IPS-18a (cell line): ENCODE results near the gene TRIM29.

ENCODE experiments used
- H3K27ac ChIP-seq: one replicate; pipeline ENCODE4 v1.5.1; 2013; ENCODE audit warnings: low read length
- H3K27me3 ChIP-seq: one replicate; pipeline ENCODE4 v1.6.1; 2013; ENCODE audit warnings: mild to moderate bottlenecking, low read length; ENCODE audit not compliant: control insufficient read depth, insufficient read depth
- H3K36me3 ChIP-seq: one replicate; pipeline ENCODE4 v1.6.1; 2013; ENCODE audit warnings: low read depth, low read length; ENCODE audit not compliant: control insufficient read depth
- H3K4me1 ChIP-seq: one replicate; pipeline ENCODE4 v1.6.1; 2013; ENCODE audit warnings: low read depth, low read length; ENCODE audit not compliant: control insufficient read depth
- H3K4me3 ChIP-seq: one replicate; pipeline ENCODE4 v1.5.1; 2013; ENCODE audit warnings: low read length
- H3K9ac ChIP-seq: one replicate; pipeline ENCODE4 v1.6.1; 2013; ENCODE audit warnings: mild to moderate bottlenecking, low read length, moderate library complexity
- H3K9me3 ChIP-seq: one replicate; pipeline ENCODE4 v1.6.1; 2013; ENCODE audit warnings: low read depth, low read length; ENCODE audit not compliant: control insufficient read depth

The TRIM29 gene

DNA sequence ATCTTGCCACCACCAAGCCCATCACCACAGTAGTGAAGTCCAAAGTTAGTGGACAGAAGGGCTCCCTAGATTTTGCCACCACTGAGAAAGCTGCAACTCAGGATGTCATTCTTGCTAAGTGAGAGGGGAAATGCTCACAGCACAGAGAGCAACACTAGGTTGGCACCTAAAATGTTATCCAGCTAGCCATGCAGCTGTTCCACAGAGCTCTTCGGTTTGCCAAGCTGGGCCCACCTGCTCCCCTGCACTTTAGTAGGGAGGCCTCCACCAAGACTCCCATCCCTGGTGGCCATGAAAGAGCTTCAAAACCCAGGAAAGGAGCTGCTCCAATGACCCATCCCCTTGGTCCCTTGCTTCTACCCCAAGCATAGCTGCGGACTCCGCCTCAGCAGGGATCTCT, 63.8 kb downstream of the TRIM29 start:
- H3K9me3 ChIP-seq = no peaks in the 10 kb centered on the region
- no peaks in the 10 kb centered on the region for H3K36me3 ChIP-seq
- no peak overlapping the region for H3K27ac ChIP-seq
- no peaks in the 10 kb centered on the region for H3K27me3 ChIP-seq
- H3K4me1 ChIP-seq = peaks cover 4% of the 10 kb centered on the region
- H3K4me3 ChIP-seq = no peak overlapping the region
- H3K9ac ChIP-seq = no peak overlapping the region

DNA sequence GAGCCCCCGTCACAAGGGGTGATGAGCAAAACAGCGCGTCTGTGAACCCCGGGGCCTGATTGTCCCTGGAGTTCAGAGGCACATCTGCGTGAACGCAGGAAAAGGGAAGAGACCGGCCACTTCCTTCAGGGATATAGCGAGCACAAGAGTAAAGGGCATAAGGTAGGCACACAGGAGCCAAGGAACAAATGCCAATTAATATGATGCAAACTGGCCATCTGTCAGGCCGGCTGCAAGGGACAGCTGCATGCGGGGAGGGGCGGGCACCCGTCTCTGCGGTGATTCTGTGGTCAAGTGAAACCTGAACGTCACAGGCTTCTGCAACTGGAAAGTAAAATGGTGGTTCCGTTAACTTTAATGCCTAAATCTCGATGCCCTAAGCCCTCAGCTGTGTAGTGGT, 64.7 kb downstream of the TRIM29 start:
- H3K4me3 ChIP-seq = no peak overlapping the region
- H3K9me3 ChIP-seq = no peaks in the 10 kb centered on the region
- no peaks in the 10 kb centered on the region for H3K27me3 ChIP-seq
- no peak overlapping the region for H3K9ac ChIP-seq
- H3K4me1 ChIP-seq = peaks cover 4% of the 10 kb centered on the region
- H3K36me3 ChIP-seq = no peaks in the 10 kb centered on the region
- no peak overlapping the region for H3K27ac ChIP-seq

DNA sequence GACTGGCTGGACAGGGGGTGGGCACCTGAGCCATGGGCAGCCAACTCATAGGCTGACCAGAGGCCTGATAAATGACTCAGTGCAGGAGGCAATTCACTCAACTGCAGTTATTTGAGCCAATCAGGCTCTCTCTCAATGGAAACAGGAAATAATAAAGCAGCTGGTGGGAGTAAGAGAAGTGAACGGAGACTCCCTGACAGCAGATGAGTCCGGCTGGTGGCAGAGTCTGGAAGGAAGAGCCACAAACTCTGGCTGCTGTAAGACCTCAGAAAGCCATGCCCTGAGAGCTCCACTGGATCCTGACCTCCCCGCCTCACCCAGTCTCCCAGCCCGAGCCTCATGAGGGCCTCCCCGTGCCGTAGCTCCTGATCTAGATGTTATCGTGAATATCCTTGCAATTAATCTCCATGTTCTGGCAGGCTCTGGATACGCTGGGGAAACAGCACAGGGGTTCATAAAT, 69.8 kb downstream of the TRIM29 start:
- Histone ChIP-seq H3K9ac (no peak overlapping the region), H3K27ac (no peak overlapping the region), H3K9me3 (no peaks in the 10 kb centered on the region), H3K4me3 (no peak overlapping the region), H3K36me3 (no peaks in the 10 kb centered on the region), H3K4me1 (peaks cover 4% of the 10 kb centered on the region), H3K27me3 (no peaks in the 10 kb centered on the region)

DNA sequence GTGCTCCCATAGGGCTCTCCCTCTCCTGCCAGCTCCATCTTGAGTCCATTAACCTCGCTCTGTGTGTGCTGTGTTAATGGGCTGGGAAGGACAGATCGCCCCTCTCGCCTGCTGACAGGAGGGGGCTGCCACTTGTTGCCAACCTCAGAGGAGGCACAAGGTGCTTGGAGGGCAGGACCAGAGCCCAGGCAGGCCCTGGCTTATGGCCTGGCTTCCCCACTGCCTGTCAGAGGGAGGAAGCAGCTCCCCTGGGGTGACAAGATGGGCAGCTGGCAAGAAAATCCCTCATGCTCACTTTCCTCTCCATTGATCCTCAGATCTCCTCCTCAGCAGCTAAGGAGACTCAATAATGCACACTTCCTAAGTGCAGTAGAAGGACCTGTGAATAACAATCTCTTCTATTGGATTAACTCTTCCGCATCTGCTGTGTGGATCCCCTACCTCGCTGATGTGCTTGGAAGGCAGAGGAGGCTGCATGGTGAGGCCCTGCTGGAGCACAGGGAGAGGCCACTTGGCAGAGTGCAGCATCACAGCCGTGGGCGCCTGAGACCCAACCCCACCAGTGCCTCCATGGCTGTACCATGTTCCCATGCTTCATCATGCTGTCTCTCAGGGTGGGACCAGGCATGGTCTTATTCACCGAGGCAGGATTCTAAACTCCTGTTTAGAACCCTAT, 70.3 kb downstream of the TRIM29 start:
- Histone ChIP-seq H3K9ac (no peak overlapping the region), H3K27me3 (no peaks in the 10 kb centered on the region), H3K27ac (no peak overlapping the region)

DNA sequence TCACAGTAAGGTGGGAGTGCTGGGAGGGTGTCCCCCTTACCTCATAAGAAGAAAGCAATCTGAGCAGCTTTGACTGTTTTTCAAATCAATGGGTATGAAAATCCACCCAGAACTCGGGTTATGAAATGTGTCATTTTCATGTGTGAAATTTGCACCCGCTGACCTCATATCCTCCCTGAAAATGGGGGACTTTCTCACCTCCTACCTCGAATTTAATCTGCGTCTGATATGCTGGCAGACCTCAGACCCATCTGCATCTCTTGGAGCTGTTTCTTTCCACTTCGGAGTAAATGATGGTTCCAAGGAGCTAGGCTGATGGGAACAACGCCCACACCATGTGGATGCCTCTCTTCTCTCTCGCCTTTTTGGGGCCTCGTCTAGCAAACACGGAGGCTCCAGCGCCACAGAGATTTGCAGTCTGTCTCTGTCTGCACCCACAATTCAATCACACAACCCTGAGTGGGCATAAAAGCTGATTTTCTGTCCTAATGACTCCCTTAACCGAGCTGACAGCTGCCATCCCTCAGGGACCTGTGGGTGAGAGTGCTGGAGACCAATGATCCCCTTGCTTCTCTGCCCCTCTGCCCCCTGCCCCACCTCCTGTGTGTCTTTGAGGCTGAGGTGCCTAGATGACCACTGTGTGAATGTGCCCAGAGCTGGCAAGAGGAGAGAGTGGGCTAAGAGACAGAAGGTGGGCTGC, 71.0 kb downstream of the TRIM29 start:
- Histone ChIP-seq H3K9me3 (no peaks in the 10 kb centered on the region), H3K27me3 (no peaks in the 10 kb centered on the region), H3K36me3 (no peaks in the 10 kb centered on the region), H3K4me1 (peaks cover 8% of the 10 kb centered on the region), H3K27ac (no peak overlapping the region), H3K9ac (no peak overlapping the region), H3K4me3 (no peak overlapping the region)

More for the DNA sequence above, 70.3 kb downstream of the TRIM29 start:
- no peaks in the 10 kb centered on the region for H3K36me3 ChIP-seq
- H3K4me3 ChIP-seq = no peak overlapping the region
- peaks cover 6% of the 10 kb centered on the region for H3K4me1 ChIP-seq
- no peaks in the 10 kb centered on the region for H3K9me3 ChIP-seq

DNA sequence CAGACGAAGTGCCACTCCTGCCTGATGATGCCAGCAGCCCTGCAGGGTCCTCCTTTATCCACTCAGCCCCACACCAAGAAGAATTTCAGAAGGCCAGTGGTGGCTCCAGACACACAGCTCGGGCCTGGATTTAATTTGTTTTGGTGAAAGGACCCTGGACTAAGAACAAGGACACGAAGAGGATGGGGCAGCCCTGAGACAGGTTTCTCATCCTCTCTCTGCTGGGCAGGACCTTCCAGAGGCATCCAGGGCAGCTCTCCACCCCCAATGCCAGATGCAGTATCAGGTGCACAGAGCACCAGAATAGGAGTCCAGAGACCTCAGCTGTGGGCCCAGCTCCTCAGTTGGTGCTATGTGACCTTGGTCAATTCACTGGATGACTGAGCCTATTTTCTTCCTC, 72.0 kb downstream of the TRIM29 start:
- Histone ChIP-seq H3K27ac (no peak overlapping the region), H3K27me3 (no peaks in the 10 kb centered on the region), H3K4me3 (no peak overlapping the region), H3K36me3 (no peaks in the 10 kb centered on the region), H3K9ac (no peak overlapping the region), H3K9me3 (no peaks in the 10 kb centered on the region), H3K4me1 (peaks cover 4% of the 10 kb centered on the region)

DNA sequence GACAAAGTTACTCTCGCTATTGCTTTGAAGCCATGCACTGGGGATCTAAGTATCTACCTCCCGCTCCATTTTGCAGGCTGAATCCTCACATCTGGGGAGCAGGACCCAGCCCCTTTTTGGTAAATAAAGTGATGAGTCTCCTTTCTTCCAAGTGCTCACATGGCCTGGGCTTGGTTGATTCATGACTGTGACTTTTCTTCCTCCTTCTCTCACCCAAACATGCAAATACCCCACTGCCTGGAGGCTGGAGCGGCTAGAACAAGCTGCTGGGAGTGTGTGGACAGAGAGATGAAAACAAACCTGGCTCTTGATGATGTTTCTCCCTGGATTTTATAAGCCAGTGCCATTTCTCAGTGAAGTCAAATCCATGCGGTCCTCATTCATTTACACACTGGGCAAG, 72.7 kb downstream of the TRIM29 start:
- Histone ChIP-seq H3K4me1 (peaks cover 4% of the 10 kb centered on the region), H3K4me3 (no peak overlapping the region), H3K27me3 (no peaks in the 10 kb centered on the region), H3K27ac (no peak overlapping the region), H3K9me3 (no peaks in the 10 kb centered on the region), H3K36me3 (no peaks in the 10 kb centered on the region), H3K9ac (no peak overlapping the region)

DNA sequence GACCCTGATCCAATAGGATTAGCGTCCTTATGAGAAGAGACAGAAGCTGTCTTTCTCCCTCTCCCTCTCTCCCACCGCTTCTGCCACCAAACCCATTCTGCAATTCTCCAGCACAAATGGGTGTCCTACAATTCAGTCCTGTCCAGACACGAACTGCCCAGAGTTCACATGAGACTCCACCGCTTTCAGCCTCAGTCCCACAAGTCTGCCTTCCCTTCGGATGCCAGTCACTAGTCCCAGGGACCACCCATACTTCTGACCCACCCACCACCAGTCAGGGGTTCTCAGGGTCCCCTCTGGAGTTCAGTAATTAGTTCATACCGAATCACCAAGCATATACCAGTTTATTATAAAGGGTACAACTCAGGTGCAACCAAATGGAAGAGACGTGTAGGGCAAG, 73.6 kb downstream of the TRIM29 start:
- Histone ChIP-seq H3K4me1 (peaks cover 4% of the 10 kb centered on the region), H3K27ac (no peak overlapping the region), H3K4me3 (no peak overlapping the region), H3K9ac (no peak overlapping the region), H3K9me3 (no peaks in the 10 kb centered on the region), H3K27me3 (no peaks in the 10 kb centered on the region), H3K36me3 (no peaks in the 10 kb centered on the region)

DNA sequence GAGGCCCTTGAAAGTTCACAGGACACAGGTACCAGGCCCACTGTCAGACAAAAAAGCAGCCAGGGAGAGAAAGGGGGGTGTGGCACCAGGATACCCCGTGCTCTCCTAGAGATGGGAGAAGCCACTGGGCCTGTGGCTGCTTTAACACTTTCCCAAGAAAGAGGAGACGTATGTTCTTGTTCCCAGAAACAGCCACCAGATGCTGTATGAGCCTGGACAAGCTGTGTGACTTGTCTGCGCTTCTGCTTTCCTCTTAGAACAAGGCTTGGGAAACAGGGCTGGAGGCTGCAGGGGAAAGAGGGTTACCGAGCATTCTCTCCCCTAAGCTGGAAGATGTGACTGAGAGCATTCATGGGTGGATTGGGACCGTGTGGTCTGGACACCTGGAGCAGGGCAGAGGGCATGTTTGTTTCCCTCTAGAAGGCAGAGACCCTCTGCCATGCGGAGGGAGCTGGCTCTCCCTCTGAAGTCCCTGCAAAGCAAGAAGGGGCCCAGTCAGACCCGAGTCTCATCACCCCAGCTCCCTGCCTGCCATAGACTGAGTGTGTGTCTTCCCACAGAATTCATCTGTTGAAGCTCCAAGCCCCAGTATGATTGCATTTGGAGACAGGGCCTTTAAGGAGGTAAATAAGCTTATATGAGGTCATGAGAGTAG, 74.1 kb downstream of the TRIM29 start:
- no peaks in the 10 kb centered on the region for H3K9me3 ChIP-seq
- no peak overlapping the region for H3K9ac ChIP-seq
- H3K4me3 ChIP-seq = no peak overlapping the region
- no peaks in the 10 kb centered on the region for H3K27me3 ChIP-seq
- H3K4me1 ChIP-seq = peaks cover 8% of the 10 kb centered on the region
- H3K27ac ChIP-seq = no peak overlapping the region
- H3K36me3 ChIP-seq = no peaks in the 10 kb centered on the region

DNA sequence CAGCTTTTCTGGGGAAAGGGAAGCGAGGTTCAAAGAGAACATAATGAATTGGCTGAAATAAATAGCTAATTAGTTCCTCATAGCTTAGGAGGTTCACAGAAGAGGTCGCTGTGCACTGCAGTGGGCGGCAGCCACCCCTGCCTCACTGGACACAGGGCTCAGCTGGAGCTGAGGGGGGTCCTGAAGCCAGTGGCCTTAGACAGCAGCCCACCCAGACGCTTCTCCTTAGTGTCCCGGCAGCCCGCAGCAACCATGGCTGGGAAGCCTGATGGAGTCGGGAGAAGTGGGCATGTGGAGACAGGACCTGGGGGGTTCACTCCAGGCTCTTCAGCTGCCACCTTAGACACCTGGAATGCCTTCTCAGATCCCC, 75.4 kb downstream of the TRIM29 start:
- Histone ChIP-seq H3K4me3 (no peak overlapping the region), H3K9me3 (no peaks in the 10 kb centered on the region), H3K27ac (no peak overlapping the region), H3K9ac (no peak overlapping the region), H3K27me3 (no peaks in the 10 kb centered on the region), H3K36me3 (no peaks in the 10 kb centered on the region), H3K4me1 (peaks cover 21% of the 10 kb centered on the region)

DNA sequence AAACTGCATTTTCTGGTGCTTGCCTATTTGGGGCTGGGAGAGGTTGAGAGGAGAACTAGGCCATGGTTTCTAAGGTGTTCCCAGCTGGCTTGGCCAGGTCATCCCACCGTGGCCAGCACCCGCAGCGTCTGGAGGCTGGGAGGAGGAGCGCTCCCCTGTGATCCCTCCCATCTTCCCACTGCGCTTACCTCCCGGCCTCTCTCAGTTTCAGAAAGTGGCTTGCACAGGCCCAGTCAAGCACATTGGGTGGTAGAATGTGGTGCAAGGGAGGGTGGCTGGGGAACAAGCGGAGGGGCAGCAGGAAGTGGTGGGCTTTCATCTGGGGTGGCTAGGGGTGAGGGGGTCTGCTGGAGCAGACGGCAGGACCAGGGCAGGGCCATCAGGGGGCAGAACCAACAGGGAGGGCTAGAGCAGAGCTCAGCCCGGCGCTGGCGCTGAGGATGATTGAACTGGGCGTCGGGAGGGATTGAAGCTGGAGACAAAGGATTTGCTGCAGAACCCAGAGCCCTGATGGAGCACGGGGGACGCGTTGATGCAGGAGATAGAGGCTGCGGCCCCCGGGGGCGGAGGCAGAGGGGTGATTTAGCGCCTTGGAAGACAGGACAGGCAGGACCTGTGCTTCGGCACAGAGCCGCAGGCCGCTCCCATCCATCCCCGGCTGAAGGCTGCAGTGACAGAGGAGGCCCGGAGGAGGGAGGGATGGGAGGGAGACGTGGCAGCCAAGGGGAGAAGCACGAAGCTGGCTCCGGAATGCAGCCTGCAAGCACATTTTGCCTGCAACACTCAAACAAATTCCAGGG, 76.0 kb downstream of the TRIM29 start:
- Histone ChIP-seq H3K36me3 (no peaks in the 10 kb centered on the region), H3K27me3 (no peaks in the 10 kb centered on the region), H3K4me3 (no peak overlapping the region), H3K9me3 (no peaks in the 10 kb centered on the region), H3K27ac (no peak overlapping the region), H3K9ac (no peak overlapping the region), H3K4me1 (peaks cover 27% of the 10 kb centered on the region)
